Measurements from ENCODE around the gene NEURL3.

GRCh38 chr2:96485350-96485749 lies 19.8 kb downstream of the NEURL3 start:
- TF ChIP-seq FOXA1 (IDR thresholded peaks at IDR 0.05), result no peak
- TF ChIP-seq SP1 (IDR thresholded peaks at IDR 0.05), result no peak
- no peak for TF ChIP-seq LEF1 (IDR thresholded peaks at IDR 0.05; ENCODE audit: borderline replicate concordance)
- TF ChIP-seq FOXK2 (IDR thresholded peaks at IDR 0.05), result no peak
- TF ChIP-seq L3MBTL2 (conservative IDR thresholded peaks at IDR 0.05), result no peak
- no peak for TF ChIP-seq PKNOX1 (IDR thresholded peaks at IDR 0.05)
- TF ChIP-seq NFRKB (IDR thresholded peaks at IDR 0.05), result no peak
- no peak for TF ChIP-seq FOXM1 (IDR thresholded peaks at IDR 0.05; ENCODE audit: borderline replicate concordance)
- TF ChIP-seq ARNT (IDR thresholded peaks at IDR 0.05), result no peak
- TF ChIP-seq ELF4 (IDR thresholded peaks at IDR 0.05), result no peak
